Activated CD8-positive, alpha-beta T cell treated with anti-CD3 and anti-CD28 coated beads for 36 hours (primary cell): ENCODE data around the gene FMOD. TPM values are rescaled to one million over a fixed set of nuclear protein-coding genes. Genes with fewer than 3 reads are reported as not detected.
A peak's percentile ranks its signal among the peaks of the same experiment; 100 is the strongest.

ENCODE experiments used
- ATAC-seq: fragments of 200-7000 bp; cut with Tn5 transposase; one replicate; pipeline ENCODE4 v1.10.0; 2021; ENCODE audit warnings: mild to moderate bottlenecking, moderate library complexity
- CTCF ChIA-PET: fragments of 350-600 bp; sonication (Branson Sonifier 250); formaldehyde crosslinking; loops from one replicate; lab custom pipeline; 2021; ENCODE audit warnings: antibody characterized with exemption; lab: Charles Lee
- POLR2A ChIA-PET: fragments of 350-600 bp; sonication (Branson Sonifier 250); formaldehyde crosslinking; loops from one replicate; lab custom pipeline; 2021; ENCODE audit warnings: antibody characterized with exemption; lab: Charles Lee
- DNase-seq: peaks from one replicate; pipeline ENCODE4 v3.0.0-alpha.2; 2020
- H3K27ac Mint-ChIP-seq: one replicate; pipeline ENCODE4 v1.8.0; 2021; ENCODE audit warnings: mild to moderate bottlenecking, mixed read lengths
- H3K27me3 Mint-ChIP-seq: one replicate; pipeline ENCODE4 v1.8.0; 2021; ENCODE audit warnings: mixed read lengths
- H3K36me3 Mint-ChIP-seq: one replicate; pipeline ENCODE4 v1.8.0; 2021; ENCODE audit warnings: low read depth, mixed read lengths
- H3K4me1 Mint-ChIP-seq: one replicate; pipeline ENCODE4 v1.8.0; 2021; ENCODE audit warnings: low read depth, mixed read lengths
- H3K4me3 Mint-ChIP-seq: one replicate; pipeline ENCODE4 v1.8.0; 2021; ENCODE audit warnings: mild to moderate bottlenecking, moderate library complexity, mixed read lengths
- H3K9me3 Mint-ChIP-seq: one replicate; pipeline ENCODE4 v1.8.0; 2021; ENCODE audit warnings: mixed read lengths
- CTCF ChIP-seq: fragments of 200-600 bp; IDR thresholded peaks from one replicate; pipeline ENCODE4 v1.8.0; 2022; ENCODE audit warnings: antibody characterized with exemption, mild to moderate bottlenecking
- intact Hi-C: fragments of 100-400 bp; cut with micrococcal nuclease; formaldehyde crosslinking; loops from one replicate; pipeline ENCODE4 v1.10.0; 2022
- total RNA-seq, 2 experiments: library from RNA; stranded (reverse); gene quantifications; one replicate each; pipeline ENCODE4 v1.2.3, GENCODE V29; 2021

The FMOD gene
- total RNA-seq = 1 to 10 TPM; 1.4 to 2.4 TPM

GRCh38 chr1:203351037-203351625 lies at the start of gene FMOD:
Gene FMOD, minus strand, starts transcription at chr1:203351122. Its CDS starts 2,852 bp downstream, at chr1:203348270.
- Mint-ChIP-seq H3K4me1 (peaks cover 10% of the 10 kb centered on the region), H3K4me3 (peak within 1 kb of the TSS; percentile 29), H3K9me3 (no peaks in the 10 kb centered on the region), H3K27me3 (peaks cover 18% of the 10 kb centered on the region), H3K36me3 (no peaks in the 10 kb centered on the region), H3K27ac (peak within 1 kb of the TSS; percentile 50)
- ChIA-PET CTCF (interaction anchor here (1.5 to 24.8 kb wide), 4 partner anchors 11 to 312 kb away, joined by 3 to 1114 read pairs (median 82); no protein-coding TSS in a partner anchor), POLR2A (no interaction called here)
- ATAC-seq = peak; percentile 72
- TF ChIP-seq CTCF = no peak
- DNase-seq = peak; percentile 32
- intact Hi-C loops = no loop called here

GRCh38 chr1:203396595-203397194 lies 45.8 kb upstream of the FMOD start:
- no peaks in the 10 kb centered on the region for H3K4me1 Mint-ChIP-seq
- H3K4me3 Mint-ChIP-seq = no peak overlapping the region
- no peak overlapping the region for H3K27ac Mint-ChIP-seq
- no peak for TF ChIP-seq CTCF
- DNase-seq (no peak), ATAC-seq (no peak)
- peaks cover 25% of the 10 kb centered on the region for H3K27me3 Mint-ChIP-seq
- intact Hi-C loops = no loop called here
- H3K9me3 Mint-ChIP-seq = no peaks in the 10 kb centered on the region
- ChIA-PET POLR2A (no interaction called here), CTCF (interaction anchor here (1.3 kb wide), 1 partner anchor 129 kb away, joined by 5 read pairs; no protein-coding TSS in a partner anchor)
- no peaks in the 10 kb centered on the region for H3K36me3 Mint-ChIP-seq

GRCh38 chr1:203395751-203396150 lies 44.8 kb upstream of the FMOD start:
- ChIA-PET POLR2A (no interaction called here), CTCF (no interaction called here)
- DNase-seq (no peak), ATAC-seq (no peak)
- TF ChIP-seq CTCF = no peak
- Mint-ChIP-seq H3K4me1 (no peaks in the 10 kb centered on the region), H3K27me3 (peaks cover 23% of the 10 kb centered on the region), H3K9me3 (no peaks in the 10 kb centered on the region), H3K36me3 (no peaks in the 10 kb centered on the region), H3K4me3 (no peak overlapping the region), H3K27ac (no peak overlapping the region)
- intact Hi-C loops = no loop called here

GRCh38 chr1:203390298-203390697 lies 39.4 kb upstream of the FMOD start:
- intact Hi-C loops = no loop called here
- ATAC-seq = no peak
- Mint-ChIP-seq H3K4me1 (no peaks in the 10 kb centered on the region), H3K9me3 (no peaks in the 10 kb centered on the region), H3K36me3 (no peaks in the 10 kb centered on the region), H3K4me3 (no peak overlapping the region), H3K27ac (no peak overlapping the region), H3K27me3 (peaks cover 21% of the 10 kb centered on the region)
- DNase-seq = no peak
- no peak for TF ChIP-seq CTCF
- ChIA-PET CTCF (no interaction called here), POLR2A (no interaction called here)

- CTCF ChIA-PET = interaction anchor here (0.7 to 1.5 kb wide), 4 partner anchors 13 to 121 kb away, joined by 3 to 7 read pairs (median 3); no protein-coding TSS in a partner anchor
- ATAC-seq = no peak
Observed at GRCh38 chr1:203388683-203389082, 37.8 kb upstream of the FMOD start.

More at GRCh38 chr1:203388683-203389082, 37.8 kb upstream of the FMOD start:
- intact Hi-C loops = no loop called here
- no peak overlapping the region for H3K4me3 Mint-ChIP-seq
- no peaks in the 10 kb centered on the region for H3K4me1 Mint-ChIP-seq
- POLR2A ChIA-PET = no interaction called here
- H3K36me3 Mint-ChIP-seq = no peaks in the 10 kb centered on the region
- DNase-seq = no peak
- TF ChIP-seq CTCF = no peak
- H3K27ac Mint-ChIP-seq = no peak overlapping the region
- H3K27me3 Mint-ChIP-seq = peaks cover 22% of the 10 kb centered on the region
- H3K9me3 Mint-ChIP-seq = no peaks in the 10 kb centered on the region
